NCI-H1417 (cell line): Measurements from ENCODE around the gene GNG4.
"Not testable (repeated sequence)": the region's sequence is repeated elsewhere in the genome, so short reads cannot be mapped to it uniquely, and the experiment has no call there.

Source experiments
- DNase-seq, 3 experiments: peaks; one replicate each; lab custom pipeline; 2025; lab: John Stamatoyannopoulos, UW

GNG4 gene

GRCh38 chr1:235625831-235626230 is 23.8 kb downstream of the GNG4 start:
- no peak for DNase-seq

- peak in 1 of 3 experiments; percentile 11 for DNase-seq
These were observed 24.2 kb downstream of the GNG4 start for GRCh38 chr1:235625340-235625739.

GRCh38 chr1:235624721-235625333 is 24.8 kb downstream of the GNG4 start:
- DNase-seq, result no peak

GRCh38 chr1:235622936-235623779 is 26.4 kb downstream of the GNG4 start:
- DNase-seq, result no peak

DNA sequence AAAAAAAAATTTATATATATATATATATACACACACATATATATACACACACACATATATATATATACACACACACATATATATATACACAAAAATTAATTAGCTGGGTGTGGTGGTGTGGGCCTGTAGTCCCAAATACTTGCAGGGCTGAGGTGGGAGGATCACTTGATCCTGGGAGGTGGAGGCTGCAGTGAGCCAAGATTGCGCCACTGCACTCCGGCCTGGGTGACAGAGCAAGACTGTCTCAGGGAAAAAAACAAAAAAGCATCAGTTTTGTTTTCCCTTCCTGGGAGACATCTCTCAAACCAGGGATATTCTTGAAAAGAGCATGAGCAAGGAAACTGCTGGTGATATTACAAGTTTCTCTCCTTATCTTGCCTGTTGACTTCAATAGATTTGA is 30.4 kb downstream of the GNG4 start:
- DNase-seq, result not testable (repeated sequence)

GRCh38 chr1:235617808-235618207 is 31.8 kb downstream of the GNG4 start:
- DNase-seq, result no peak

DNA sequence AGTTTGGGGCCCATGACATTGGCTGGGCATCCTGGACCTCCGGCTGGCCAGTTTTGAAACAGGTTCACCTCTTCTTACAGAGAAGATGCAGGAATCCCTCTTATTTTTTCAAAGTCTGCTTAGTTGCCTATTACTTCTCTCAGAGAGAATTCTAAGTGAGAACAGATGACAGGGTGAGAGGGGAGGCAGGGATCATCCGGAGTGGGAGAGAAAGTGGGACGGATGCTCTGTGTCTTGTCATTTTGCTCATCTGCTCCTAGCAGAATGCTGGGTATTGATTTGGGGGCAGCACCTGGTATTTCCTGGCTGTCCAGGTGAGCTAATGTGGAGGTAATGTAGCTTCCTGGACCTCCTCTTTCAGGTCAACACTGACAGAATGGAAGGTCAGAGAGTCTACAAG is 32.4 kb downstream of the GNG4 start:
- DNase-seq, result no peak

DNA sequence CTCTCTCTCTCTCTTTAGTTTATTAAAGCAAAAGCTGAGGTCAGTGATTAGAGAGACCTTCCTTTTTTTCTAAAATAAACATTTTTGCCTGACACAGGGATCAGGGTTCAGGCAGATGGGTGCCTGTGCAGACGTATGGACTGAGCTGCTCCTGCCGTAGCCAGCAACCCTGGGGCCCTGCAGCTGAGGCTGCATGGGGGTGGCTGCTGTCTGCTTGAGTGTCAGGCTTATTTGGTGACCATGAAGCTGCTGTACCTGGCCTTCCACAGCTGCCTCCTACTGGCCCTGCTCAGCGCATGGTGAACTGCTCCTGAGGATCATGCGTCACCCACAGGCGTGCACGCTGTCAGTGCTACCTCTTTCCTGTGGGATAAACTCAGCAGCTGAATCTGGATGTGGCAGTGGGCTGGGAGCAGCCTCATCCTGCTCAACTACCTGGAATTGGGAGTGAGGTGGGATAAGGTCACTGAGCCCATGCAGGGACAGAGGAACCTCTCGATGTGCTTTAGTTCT is 35.1 kb downstream of the GNG4 start:
- no peak for DNase-seq

- no peak for DNase-seq
These were observed 36.0 kb downstream of the GNG4 start for GRCh38 chr1:235613602-235614001.

DNA sequence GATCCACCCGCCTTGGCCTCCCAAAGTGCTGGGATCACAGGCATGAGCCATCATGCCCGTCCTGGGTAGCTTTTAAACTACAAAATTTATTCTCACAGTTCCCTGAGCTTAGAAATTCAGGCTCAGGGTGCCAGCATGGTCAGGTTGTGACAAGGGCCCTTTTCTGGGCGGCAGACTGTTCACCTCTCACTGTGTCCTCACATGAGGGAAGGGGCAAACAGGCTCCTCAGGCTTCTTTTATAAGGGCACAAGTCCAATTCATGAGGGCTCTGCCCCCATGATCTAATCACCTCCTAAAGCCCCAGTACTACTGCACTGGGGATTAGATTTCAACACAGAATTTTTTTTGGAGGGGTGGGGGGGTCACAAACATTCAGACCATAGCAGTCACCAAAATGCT is 36.8 kb downstream of the GNG4 start:
- no peak for DNase-seq

DNA sequence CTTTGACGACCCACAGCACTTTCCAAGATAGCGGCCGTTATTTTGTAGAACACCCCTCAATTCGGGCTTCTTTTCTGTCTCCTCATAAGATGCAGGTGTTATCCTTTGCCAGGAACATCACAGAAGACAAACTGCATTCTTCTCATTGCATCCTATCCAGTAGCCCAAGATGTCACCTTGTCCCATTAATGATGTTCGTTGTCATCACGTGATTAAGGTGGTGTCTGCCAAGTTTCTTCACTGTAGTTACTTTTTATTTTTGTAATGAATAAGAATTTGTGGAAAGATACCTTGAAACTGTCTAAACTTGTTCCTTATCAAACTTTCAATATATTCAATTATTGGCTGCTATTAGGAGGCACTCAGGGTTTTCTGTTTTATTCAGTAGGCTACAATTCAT is 39.4 kb downstream of the GNG4 start:
- DNase-seq, result no peak

DNA sequence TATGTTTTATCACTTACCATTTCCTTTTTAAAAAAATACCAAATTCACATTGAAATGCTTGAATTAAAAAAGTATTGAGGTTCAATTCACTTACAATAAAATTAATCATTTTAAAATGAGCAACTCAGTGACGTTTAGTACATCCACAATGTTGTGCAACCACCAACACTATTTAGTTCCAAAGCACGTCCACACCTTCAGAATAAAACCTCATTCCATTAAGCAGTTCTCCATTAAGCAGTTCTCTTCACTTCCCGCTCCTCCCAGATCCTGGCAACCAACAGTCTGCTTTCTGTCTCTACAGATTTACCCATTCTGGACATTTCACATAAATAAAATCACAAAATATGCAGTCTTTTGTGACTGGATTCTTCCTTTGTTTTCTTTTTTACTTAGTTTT is 41.3 kb downstream of the GNG4 start:
- no peak for DNase-seq

DNA sequence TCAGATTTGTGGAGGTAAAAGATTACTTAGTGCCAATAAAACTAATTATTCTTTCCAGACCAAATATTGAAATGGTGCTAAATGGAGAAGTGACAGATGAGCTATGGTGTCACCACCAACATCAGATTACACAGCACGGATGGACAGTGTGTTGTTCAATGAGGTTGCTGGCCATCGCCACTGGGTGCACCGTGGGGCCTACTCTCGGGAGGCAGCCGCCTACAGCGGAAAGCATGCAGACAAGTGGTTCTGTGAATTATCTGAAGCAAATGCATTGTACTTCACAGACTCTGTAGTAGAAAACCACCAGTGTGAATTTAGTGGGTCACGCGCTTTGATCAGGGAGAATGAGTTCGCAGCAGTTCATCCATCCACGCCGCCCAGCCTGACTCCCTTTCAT is 42.3 kb downstream of the GNG4 start:
- DNase-seq, result no peak

DNA sequence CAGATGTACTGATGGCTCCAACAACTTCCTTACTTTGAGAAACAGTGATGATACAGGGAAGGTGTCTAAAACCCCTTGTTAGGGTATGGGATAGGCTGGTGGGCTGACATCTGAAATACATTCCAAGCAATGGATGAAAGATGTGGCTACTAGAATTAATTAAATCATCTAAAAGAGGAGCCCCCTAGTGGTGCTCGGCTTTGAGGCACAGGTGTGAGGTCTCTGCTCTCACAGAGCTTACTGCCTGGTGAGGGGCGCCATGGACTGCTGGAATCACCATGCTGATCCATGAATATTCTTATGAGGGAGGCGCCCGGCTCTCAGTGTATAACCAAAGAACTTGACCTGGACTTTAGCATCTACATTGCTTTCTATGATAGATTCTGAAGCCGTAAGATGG is 48.5 kb downstream of the GNG4 start:
- DNase-seq, result peak in 2 of 3 experiments; percentile 3 to 5

GRCh38 chr1:235599536-235599935 is 50.0 kb downstream of the GNG4 start:
- DNase-seq, result no peak

DNA sequence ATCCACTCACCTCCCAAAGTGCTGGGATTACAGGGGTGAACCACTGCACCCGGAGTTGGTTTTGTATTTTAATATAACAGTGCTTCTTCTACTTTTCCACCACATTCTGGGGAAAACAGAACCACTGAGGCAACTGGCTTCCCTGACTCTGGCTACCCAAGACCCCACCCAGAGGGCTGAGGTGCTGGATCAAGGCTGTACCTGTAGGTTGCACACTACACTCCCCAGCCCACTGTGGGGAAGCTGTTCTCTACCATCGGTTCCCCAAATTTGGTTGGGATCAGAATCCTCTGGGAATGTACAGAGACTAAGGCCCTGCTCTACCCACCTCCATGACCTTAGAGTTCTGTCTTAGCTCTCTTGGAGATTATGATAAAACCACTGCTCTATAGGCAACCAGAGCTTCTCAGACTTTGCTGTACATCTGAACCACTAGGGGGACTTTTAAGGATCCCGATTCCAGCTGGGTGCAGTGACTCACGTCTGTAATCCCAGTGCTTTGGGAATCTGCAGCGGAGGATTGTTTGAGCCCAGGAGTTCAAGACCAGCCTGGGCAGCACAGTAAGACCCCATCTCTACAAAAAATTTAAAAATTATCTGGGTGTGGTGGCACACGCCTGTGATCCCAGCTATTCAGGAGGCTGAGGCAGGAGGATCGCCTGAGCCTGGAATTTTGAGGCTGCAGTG is 51.6 kb downstream of the GNG4 start:
- DNase-seq, result no peak

DNA sequence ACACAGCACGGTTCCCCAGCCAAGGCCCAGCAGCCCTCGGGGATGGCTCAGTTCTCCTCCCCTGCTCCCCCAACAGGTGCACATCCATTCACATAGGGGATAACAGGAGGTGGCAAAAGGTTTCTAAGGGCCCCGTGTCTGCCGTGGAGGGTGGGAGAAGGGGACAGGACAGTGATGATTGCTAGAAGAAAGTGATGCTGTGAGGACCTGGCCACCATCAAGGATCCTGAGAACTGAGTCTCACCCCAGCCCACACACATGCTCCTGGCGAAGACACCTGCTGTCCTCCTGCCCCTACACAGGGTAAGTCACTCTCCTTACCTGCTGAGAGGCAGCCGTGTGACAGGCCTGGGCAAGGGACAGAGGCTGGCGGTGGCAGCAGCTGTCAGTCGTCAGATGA is 54.5 kb downstream of the GNG4 start:
- DNase-seq, result no peak

DNA sequence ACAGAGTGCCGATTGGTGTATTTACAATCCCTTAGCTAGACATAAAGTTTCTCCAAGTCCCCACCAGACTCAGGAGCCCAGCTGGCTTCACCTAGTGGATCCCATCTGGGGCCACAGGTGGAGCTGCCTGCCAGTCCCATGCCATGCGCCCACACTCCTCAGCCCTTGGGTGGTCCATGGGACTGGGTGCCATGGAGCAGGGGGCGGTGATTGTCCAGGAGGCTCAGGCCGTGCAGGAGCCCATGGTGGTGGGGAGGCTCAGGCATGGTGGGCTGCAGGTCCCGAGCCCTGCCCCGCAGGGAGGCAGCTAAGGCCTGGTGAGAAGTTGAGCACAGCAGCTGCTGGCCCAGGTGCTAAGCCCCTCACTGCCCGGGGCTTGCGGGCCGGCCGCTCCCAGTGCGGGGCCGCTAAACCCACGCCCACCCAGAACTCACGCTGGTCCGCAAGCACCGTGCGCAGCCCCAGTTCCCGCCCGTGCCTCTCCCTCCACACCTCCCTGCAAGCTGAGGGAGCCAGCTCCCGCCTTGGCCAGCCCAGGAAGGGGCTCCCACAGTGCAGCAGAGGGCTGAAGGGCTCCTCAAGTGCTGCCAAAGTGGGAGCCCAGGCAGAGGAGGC is 55.2 kb downstream of the GNG4 start:
- not testable (repeated sequence) for DNase-seq

DNA sequence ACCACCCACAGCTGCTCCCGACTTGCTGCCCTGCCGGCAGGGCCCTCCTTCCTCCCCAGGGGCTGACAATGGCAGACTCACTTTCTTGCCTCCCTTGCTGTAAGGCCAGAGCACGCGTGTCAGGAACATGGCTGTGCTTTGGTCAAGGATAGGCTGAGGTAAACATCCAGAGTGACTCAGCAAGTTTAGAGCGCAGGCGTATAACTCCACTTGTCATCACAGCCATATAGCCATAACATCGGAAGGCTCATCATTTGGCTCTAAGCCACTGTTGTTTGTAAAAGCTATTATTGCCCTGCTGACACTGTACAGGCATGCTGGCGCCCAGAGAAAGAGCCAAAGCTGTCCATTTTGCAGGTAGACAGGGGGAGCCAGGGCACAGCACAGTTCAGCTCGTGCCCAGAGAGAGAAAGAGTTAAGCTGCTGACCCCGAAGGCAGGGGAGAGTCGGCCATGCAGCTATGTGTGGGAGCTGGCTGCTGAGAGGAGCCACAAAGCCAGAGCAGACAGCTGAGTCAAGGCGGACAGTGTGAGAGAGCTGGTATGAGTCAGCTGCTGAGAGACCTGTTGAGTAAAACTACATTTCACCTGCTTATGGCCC is 60.6 kb downstream of the GNG4 start:
- peak in 1 of 3 experiments; percentile 4 for DNase-seq

- DNase-seq, result no peak
These were observed 61.4 kb downstream of the GNG4 start for GRCh38 chr1:235588156-235588555.

GRCh38 chr1:235586992-235587391 is 62.6 kb downstream of the GNG4 start:
- no peak for DNase-seq

DNA sequence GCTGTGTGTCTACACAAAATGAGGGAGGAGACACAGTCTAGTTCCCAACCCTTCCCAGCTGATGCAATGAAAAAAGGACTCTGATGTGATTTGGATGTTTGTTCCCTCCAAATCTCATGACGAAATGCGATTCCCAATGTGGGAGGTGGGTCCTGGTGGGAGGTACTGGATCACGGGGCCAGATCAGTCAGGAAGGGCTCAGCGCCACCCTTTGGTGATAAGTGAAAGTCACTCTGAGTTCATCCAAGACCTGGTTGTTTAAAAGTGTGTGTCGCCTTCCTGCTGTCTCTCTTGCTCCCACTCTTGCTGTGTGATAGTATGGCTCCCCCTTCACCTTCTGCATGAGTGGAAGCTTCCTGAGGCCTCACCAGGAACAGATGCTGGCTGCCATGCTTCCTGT is 63.2 kb downstream of the GNG4 start:
- no peak for DNase-seq
